Muscle of back (tissue), 11 donors: ENCODE results near the gene GATM. TPM values are rescaled to one million over a fixed set of nuclear protein-coding genes. Genes with fewer than 3 reads are reported as not detected.
A peak's percentile ranks its signal among the peaks of the same experiment; 100 is the strongest.
"Not testable (repeated sequence)": the region's sequence is repeated elsewhere in the genome, so short reads cannot be mapped to it uniquely, and the experiment has no call there.

Experiments used
- DNase-seq, 3 donors: peaks; one replicate each; pipeline versions ENCODE4 v3.0.0 to v3.0.0-alpha.2; 2013
- polyA plus RNA-seq, 10 donors: library from polyadenylated mRNA; unstranded; fragments of 120-200 nt; gene quantifications; one replicate each; pipeline ENCODE4 v1.2.1, GENCODE V29; 2013; ENCODE audit not compliant: insufficient read length in 10 of 10

The GATM gene
- polyA plus RNA-seq, 10 donors: 176 to 548 (median 349) TPM

- no peak for DNase-seq
Measured at GRCh38 chr15:45361878-45362277, 16.5 kb downstream of the GATM start.

GRCh38 chr15:45355860-45356259, 22.5 kb downstream of the GATM start:
- DNase-seq: no peak

GRCh38 chr15:45354711-45355110, 23.6 kb downstream of the GATM start:
- no peak for DNase-seq

- DNase-seq: no peak
Measured at GRCh38 chr15:45351227-45351626, 27.1 kb downstream of the GATM start.

- no peak for DNase-seq
Measured at GRCh38 chr15:45349623-45350022, 28.7 kb downstream of the GATM start.

GRCh38 chr15:45347989-45348388, 30.4 kb downstream of the GATM start:
- DNase-seq: no peak

GRCh38 chr15:45347033-45347432, 31.3 kb downstream of the GATM start:
- DNase-seq: no peak

GRCh38 chr15:45346381-45346780, 32.0 kb downstream of the GATM start:
- DNase-seq: peak in 2 of 3 donors; percentile 6 to 17

- DNase-seq: no peak
Measured at GRCh38 chr15:45343258-45343860, 35.0 kb downstream of the GATM start.

GRCh38 chr15:45341790-45342189, 36.6 kb downstream of the GATM start:
- DNase-seq: no peak

- DNase-seq: no peak
Measured at GRCh38 chr15:45340429-45340828, 37.9 kb downstream of the GATM start.

GRCh38 chr15:45338417-45338816, 39.9 kb downstream of the GATM start:
- DNase-seq: no peak

GRCh38 chr15:45337224-45337623, 41.1 kb downstream of the GATM start:
- DNase-seq: no peak

GRCh38 chr15:45333550-45333949, 44.8 kb downstream of the GATM start:
- peak; percentile 38 to 80 (median 49) for DNase-seq

GRCh38 chr15:45332694-45333093, 45.6 kb downstream of the GATM start:
- DNase-seq: no peak

GRCh38 chr15:45331972-45332371, 46.4 kb downstream of the GATM start:
- peak; percentile 21 to 75 (median 38) for DNase-seq

- DNase-seq: no peak
Measured at GRCh38 chr15:45328663-45329062, 49.7 kb downstream of the GATM start.

- DNase-seq: no peak
Measured at GRCh38 chr15:45326741-45327140, 51.6 kb downstream of the GATM start.

GRCh38 chr15:45326280-45326679, 52.1 kb downstream of the GATM start:
- DNase-seq: no peak

GRCh38 chr15:45320581-45321205, 57.7 kb downstream of the GATM start:
- no peak for DNase-seq

GRCh38 chr15:45319472-45320214, 58.7 kb downstream of the GATM start:
- DNase-seq: no peak

- peak in 2 of 3 donors; percentile 11 to 33 for DNase-seq
Measured at GRCh38 chr15:45314960-45315359, 63.4 kb downstream of the GATM start.

GRCh38 chr15:45314117-45314516, 64.2 kb downstream of the GATM start:
- not testable (repeated sequence) for DNase-seq
